Epithelial cell of prostate (primary cell): Measurements from ENCODE around the gene MYO7B.

ENCODE experiments used
- DNase-seq: peaks from one replicate; pipeline ENCODE4 v3.0.0-alpha.2; 2011; ENCODE audit warnings: low read depth, low spot score
- H3K27ac ChIP-seq: fragments of 450-650 bp; 2 replicates; pipeline ENCODE4 v1.5.1; 2017; ENCODE audit warnings: mild to moderate bottlenecking

Gene MYO7B

GRCh38 chr2:127671557-127672302 lies 136.2 kb downstream of the MYO7B start:
- no peak for DNase-seq

GRCh38 chr2:127672341-127673224 lies 137.1 kb downstream of the MYO7B start:
- H3K27ac ChIP-seq, result no peak overlapping the region
- no peak for DNase-seq

More at GRCh38 chr2:127671557-127672302, 136.2 kb downstream of the MYO7B start:
- no peak overlapping the region for H3K27ac ChIP-seq

GRCh38 chr2:127673291-127674069 lies 138.0 kb downstream of the MYO7B start:
- H3K27ac ChIP-seq, result no peak overlapping the region
- DNase-seq, result no peak

- H3K27ac ChIP-seq, result no peak overlapping the region
- DNase-seq, result no peak
These were observed 139.0 kb downstream of the MYO7B start for GRCh38 chr2:127674241-127675209.

- no peak for DNase-seq
- no peak within 1 kb of the TSS for H3K27ac ChIP-seq
These were observed 140.1 kb downstream of the MYO7B start, which contains the start of gene LIMS2 for GRCh38 chr2:127675331-127676261. Gene LIMS2 (minus strand): TSS chr2:127675530. CDS start chr2:127675024, 506 bp downstream.

- H3K27ac ChIP-seq, result no peak overlapping the region
- no peak for DNase-seq
These were observed 141.4 kb downstream of the MYO7B start for GRCh38 chr2:127676906-127677305.

- no peak overlapping the region for H3K27ac ChIP-seq
- no peak for DNase-seq
These were observed 143.0 kb downstream of the MYO7B start for GRCh38 chr2:127678531-127678930.

GRCh38 chr2:127678991-127679390 lies 143.5 kb downstream of the MYO7B start:
- H3K27ac ChIP-seq, result no peak overlapping the region
- DNase-seq, result no peak

GRCh38 chr2:127679680-127680361 lies 144.3 kb downstream of the MYO7B start:
- no peak overlapping the region for H3K27ac ChIP-seq
- no peak for DNase-seq

- DNase-seq, result no peak
- no peak overlapping the region for H3K27ac ChIP-seq
These were observed 145.3 kb downstream of the MYO7B start for GRCh38 chr2:127680706-127681287.

GRCh38 chr2:127681288-127681804 lies 145.9 kb downstream of the MYO7B start:
- DNase-seq, result no peak

GRCh38 chr2:127681976-127682857 lies 146.7 kb downstream of the MYO7B start:
- H3K27ac ChIP-seq, result no peak overlapping the region
- no peak for DNase-seq

More at GRCh38 chr2:127681288-127681804, 145.9 kb downstream of the MYO7B start:
- H3K27ac ChIP-seq, result no peak overlapping the region

- DNase-seq, result no peak
- no peak overlapping the region for H3K27ac ChIP-seq
These were observed 147.6 kb downstream of the MYO7B start for GRCh38 chr2:127683056-127683455.

GRCh38 chr2:127683757-127684156 lies 148.3 kb downstream of the MYO7B start:
- DNase-seq, result no peak
- no peak overlapping the region for H3K27ac ChIP-seq

- DNase-seq, result no peak
- H3K27ac ChIP-seq, result no peak overlapping the region
These were observed 150.1 kb downstream of the MYO7B start for GRCh38 chr2:127685410-127686080.
